ENCODE measurements around the gene PARVA. TPM values are rescaled to one million over a fixed set of nuclear protein-coding genes. Genes with fewer than 3 reads are reported as not detected.

PARVA gene
- total RNA-seq, 2 experiments from 2014 or later, result 0.08 to 0.98 TPM

DNA sequence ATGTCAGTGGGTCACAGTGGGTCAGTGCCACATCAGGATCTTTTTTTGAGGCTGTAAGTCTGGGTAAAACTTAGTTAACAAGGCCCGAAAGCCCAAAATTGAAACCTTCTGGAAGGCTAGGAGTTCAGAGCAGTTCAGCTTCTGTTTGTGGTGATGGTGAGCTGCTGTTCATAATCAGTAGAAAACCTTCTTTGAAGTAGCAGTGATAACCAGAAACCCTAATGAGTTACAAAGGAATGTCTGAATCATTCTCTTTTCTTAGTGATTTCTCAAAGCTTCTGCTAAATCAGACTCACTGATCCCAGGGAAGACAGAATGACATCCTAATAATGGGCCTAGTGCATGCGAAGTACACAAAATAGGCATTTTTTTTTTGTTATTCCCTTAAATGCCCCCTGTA, 124.7 kb downstream of the PARVA start:
- Histone ChIP-seq H3K4me1 (ENCODE audit: insufficient read depth, low read length) (no peaks in the 10 kb centered on the region), H3K27ac (ENCODE audit: low read depth in 1 of 2, low read length in 2 of 2) (no peak overlapping the region), H3K9me3 (ENCODE audit: control insufficient read depth in 1 of 2, insufficient read depth in 1 of 2, low read length in 2 of 2) (no peaks in the 10 kb centered on the region), H3K4me3 (ENCODE audit: low read length) (no peak overlapping the region), H3K36me3 (ENCODE audit: insufficient read depth, low read length) (no peaks in the 10 kb centered on the region), H3K27me3 (ENCODE audit: control insufficient read depth in 1 of 2, insufficient read depth in 2 of 2, low read length in 2 of 2) (no peaks in the 10 kb centered on the region)
- no peak for ATAC-seq (ENCODE audit: poor library complexity)
- no peaks in the 10 kb centered on the region for H3K4me1 Mint-ChIP-seq (ENCODE audit: low read depth)
- no peaks in the 10 kb centered on the region for H3K36me3 Mint-ChIP-seq (ENCODE audit: low read depth)
- no peaks in the 10 kb centered on the region for H3K9me3 Mint-ChIP-seq
- H3K27me3 Mint-ChIP-seq, result no peaks in the 10 kb centered on the region
- intact Hi-C loops (cut with DNase I, micrococcal nuclease), result no loop called here
- no peak overlapping the region for H3K4me3 Mint-ChIP-seq
- POLR2A ChIA-PET, result no interaction called here
- no peak for DNase-seq
- H3K27ac Mint-ChIP-seq, result no peak overlapping the region
- TF ChIP-seq, protein P1, sequence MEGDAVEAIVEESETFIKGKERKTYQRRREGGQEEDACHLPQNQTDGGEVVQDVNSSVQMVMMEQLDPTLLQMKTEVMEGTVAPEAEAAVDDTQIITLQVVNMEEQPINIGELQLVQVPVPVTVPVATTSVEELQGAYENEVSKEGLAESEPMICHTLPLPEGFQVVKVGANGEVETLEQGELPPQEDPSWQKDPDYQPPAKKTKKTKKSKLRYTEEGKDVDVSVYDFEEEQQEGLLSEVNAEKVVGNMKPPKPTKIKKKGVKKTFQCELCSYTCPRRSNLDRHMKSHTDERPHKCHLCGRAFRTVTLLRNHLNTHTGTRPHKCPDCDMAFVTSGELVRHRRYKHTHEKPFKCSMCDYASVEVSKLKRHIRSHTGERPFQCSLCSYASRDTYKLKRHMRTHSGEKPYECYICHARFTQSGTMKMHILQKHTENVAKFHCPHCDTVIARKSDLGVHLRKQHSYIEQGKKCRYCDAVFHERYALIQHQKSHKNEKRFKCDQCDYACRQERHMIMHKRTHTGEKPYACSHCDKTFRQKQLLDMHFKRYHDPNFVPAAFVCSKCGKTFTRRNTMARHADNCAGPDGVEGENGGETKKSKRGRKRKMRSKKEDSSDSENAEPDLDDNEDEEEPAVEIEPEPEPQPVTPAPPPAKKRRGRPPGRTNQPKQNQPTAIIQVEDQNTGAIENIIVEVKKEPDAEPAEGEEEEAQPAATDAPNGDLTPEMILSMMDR (IDR thresholded peaks at IDR 0.05), result no peak
- CTCF ChIA-PET, result no interaction called here

DNA sequence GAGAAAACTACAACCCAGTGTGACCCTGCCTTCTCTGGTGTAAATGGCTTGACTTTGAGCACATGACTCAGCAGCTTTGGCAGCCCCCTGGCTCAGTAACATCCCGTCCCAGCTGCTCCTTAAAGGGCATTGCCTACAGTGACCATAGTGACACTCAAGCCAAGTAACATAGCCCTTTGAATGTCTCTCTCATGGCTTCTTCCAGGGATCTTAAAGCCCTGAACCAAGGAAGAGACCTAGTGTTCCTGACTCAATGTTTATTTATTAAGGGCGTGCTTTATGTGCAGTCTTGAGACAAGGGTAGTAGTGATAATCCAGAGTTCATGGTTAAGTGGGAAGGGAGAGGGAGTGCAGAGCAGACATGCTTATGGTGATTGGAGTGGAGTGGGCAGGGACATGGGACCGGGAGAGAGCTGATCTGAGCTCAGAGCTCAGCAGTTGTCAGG, 125.7 kb downstream of the PARVA start:
- H3K36me3 Mint-ChIP-seq (ENCODE audit: low read depth), result no peaks in the 10 kb centered on the region
- Histone ChIP-seq H3K4me3 (ENCODE audit: low read length) (no peak overlapping the region), H3K4me1 (ENCODE audit: insufficient read depth, low read length) (no peaks in the 10 kb centered on the region), H3K9me3 (ENCODE audit: control insufficient read depth in 1 of 2, insufficient read depth in 1 of 2, low read length in 2 of 2) (no peaks in the 10 kb centered on the region), H3K36me3 (ENCODE audit: insufficient read depth, low read length) (no peaks in the 10 kb centered on the region), H3K27ac (ENCODE audit: low read depth in 1 of 2, low read length in 2 of 2) (no peak overlapping the region), H3K27me3 (ENCODE audit: control insufficient read depth in 1 of 2, insufficient read depth in 2 of 2, low read length in 2 of 2) (no peaks in the 10 kb centered on the region)
- intact Hi-C loops (cut with DNase I, micrococcal nuclease), result no loop called here
- POLR2A ChIA-PET, result no interaction called here
- no peaks in the 10 kb centered on the region for H3K4me1 Mint-ChIP-seq (ENCODE audit: low read depth)
- no peak overlapping the region for H3K4me3 Mint-ChIP-seq
- no peak overlapping the region for H3K27ac Mint-ChIP-seq
- DNase-seq, result no peak
- CTCF ChIA-PET, result no interaction called here
- TF ChIP-seq, protein P1 (IDR thresholded peaks at IDR 0.05), result no peak
- no peaks in the 10 kb centered on the region for H3K27me3 Mint-ChIP-seq
- ATAC-seq (ENCODE audit: poor library complexity), result no peak
- H3K9me3 Mint-ChIP-seq, result no peaks in the 10 kb centered on the region

- no peak overlapping the region for H3K4me3 ChIP-seq (ENCODE audit: low read length)
- intact Hi-C loops (cut with DNase I, micrococcal nuclease), result no loop called here
- H3K27me3 ChIP-seq (ENCODE audit: control insufficient read depth in 1 of 2, insufficient read depth in 2 of 2, low read length in 2 of 2), result no peaks in the 10 kb centered on the region
- ATAC-seq (ENCODE audit: poor library complexity) (no peak), DNase-seq (no peak)
- TF ChIP-seq, protein P1 (IDR thresholded peaks at IDR 0.05), result no peak
- no peaks in the 10 kb centered on the region for H3K36me3 ChIP-seq (ENCODE audit: insufficient read depth, low read length)
- no peak overlapping the region for H3K27ac ChIP-seq (ENCODE audit: low read depth in 1 of 2, low read length in 2 of 2)
- H3K9me3 ChIP-seq (ENCODE audit: control insufficient read depth in 1 of 2, insufficient read depth in 1 of 2, low read length in 2 of 2), result no peaks in the 10 kb centered on the region
- no peaks in the 10 kb centered on the region for H3K27me3 Mint-ChIP-seq
- no peaks in the 10 kb centered on the region for H3K4me1 Mint-ChIP-seq (ENCODE audit: low read depth)
- H3K4me1 ChIP-seq (ENCODE audit: insufficient read depth, low read length), result no peaks in the 10 kb centered on the region
- no peaks in the 10 kb centered on the region for H3K36me3 Mint-ChIP-seq (ENCODE audit: low read depth)
- H3K27ac Mint-ChIP-seq, result no peak overlapping the region
- CTCF ChIA-PET, result no interaction called here
- POLR2A ChIA-PET, result no interaction called here
- H3K4me3 Mint-ChIP-seq, result no peak overlapping the region
- H3K9me3 Mint-ChIP-seq, result no peaks in the 10 kb centered on the region
Measured at GRCh38 chr11:12503886-12504285, 126.5 kb downstream of the PARVA start.

Measured in CD4-positive, alpha-beta T cell (primary cell).